Neural cell (in vitro differentiated cells): ENCODE measurements around the gene ANKMY1. TPM values are rescaled to one million over a fixed set of nuclear protein-coding genes. Genes with fewer than 3 reads are reported as not detected.

Source experiments
- H2AFZ ChIP-seq: fragments of 200-600, 300-800 bp; sonication (generic), shearing (Covaris generic); 2 replicates; pipeline ENCODE4 v1.6.0; 2014; ENCODE audit warnings: low read depth, mild to moderate bottlenecking, antibody characterized with exemption, low read length, moderate library complexity
- H3F3A ChIP-seq: fragments of 200-600 bp; shearing (Covaris generic); 2 replicates; pipeline ENCODE4 v1.6.1; 2016; ENCODE audit warnings: mild to moderate bottlenecking, moderate library complexity, mixed read lengths, antibody characterized with exemption, low read length; ENCODE audit not compliant: insufficient read depth, poor library complexity, severe bottlenecking
- H3K27ac ChIP-seq: fragments of 200-600, 300-800 bp; sonication (generic), shearing (Covaris generic); 2 replicates; pipeline ENCODE4 v1.5.1; 2014; ENCODE audit warnings: mild to moderate bottlenecking, low read length, moderate library complexity
- H3K27me3 ChIP-seq: fragments of 300-800, 200-600 bp; sonication (generic), shearing (Covaris generic); 2 replicates; pipeline ENCODE4 v1.6.0; 2014; ENCODE audit warnings: mild to moderate bottlenecking, low read depth, low read length, moderate library complexity; ENCODE audit not compliant: insufficient read depth
- H3K36me3 ChIP-seq: fragments of 300-800, 200-600 bp; sonication (generic), shearing (Covaris generic); 2 replicates; pipeline ENCODE4 v1.5.1; 2014; ENCODE audit warnings: mild to moderate bottlenecking, antibody characterized with exemption, low read length, moderate library complexity; ENCODE audit not compliant: insufficient read depth
- H3K4me2 ChIP-seq: fragments of 300-800, 200-600 bp; sonication (generic), shearing (Covaris generic); 2 replicates; pipeline ENCODE4 v1.6.0; 2014; ENCODE audit warnings: mild to moderate bottlenecking, low read length
- H3K4me3 ChIP-seq: fragments of 300-800, 200-600 bp; sonication (generic), shearing (Covaris generic); 2 replicates; pipeline ENCODE4 v1.5.1; 2014; ENCODE audit warnings: mild to moderate bottlenecking, low read length, moderate library complexity
- H3K79me2 ChIP-seq: fragments of 200-600 bp; shearing (Covaris generic); replicated peaks from 2 replicates; pipeline ENCODE4 v1.6.0; 2014; ENCODE audit warnings: mild to moderate bottlenecking, low read length, moderate library complexity; ENCODE audit not compliant: insufficient read depth
- H3K9ac ChIP-seq: fragments of 300-800, 200-600 bp; sonication (generic), shearing (Covaris generic); 2 replicates; pipeline ENCODE4 v1.6.1; 2016; ENCODE audit warnings: mild to moderate bottlenecking, low read length, mixed read lengths
- H3K9me2 ChIP-seq: fragments of 200-600 bp; shearing (Covaris generic); 2 replicates; pipeline ENCODE4 v1.6.1; 2016; ENCODE audit warnings: mild to moderate bottlenecking, low read length, mixed read lengths; ENCODE audit not compliant: insufficient read depth
- H3K9me3 ChIP-seq: fragments of 200-600, 300-800 bp; sonication (generic), shearing (Covaris generic); 2 replicates; pipeline ENCODE4 v1.6.1; 2016; ENCODE audit warnings: mild to moderate bottlenecking, mixed run types, low read length, moderate library complexity, mixed read lengths
- H4K20me1 ChIP-seq: fragments of 200-600 bp; shearing (Covaris generic); 2 replicates; pipeline ENCODE4 v1.6.1; 2016; ENCODE audit warnings: mild to moderate bottlenecking, mixed run types; ENCODE audit not compliant: insufficient read depth
- CTCF ChIP-seq: fragments of 450-650 bp; IDR thresholded peaks from 2 replicates; pipeline ENCODE4 v1.5.1; 2014; ENCODE audit warnings: antibody characterized with exemption, mild to moderate bottlenecking, moderate library complexity; ENCODE audit not compliant: poor library complexity, severe bottlenecking
- EP300 ChIP-seq: fragments of 450-650 bp; conservative IDR thresholded peaks from 2 replicates; pipeline ENCODE4 v1.6.1; 2014; ENCODE audit warnings: antibody characterized with exemption, mild to moderate bottlenecking, moderate library complexity; ENCODE audit not compliant: poor library complexity, severe bottlenecking
- EZH2 ChIP-seq: fragments of 200-600, 300-800 bp; shearing (Covaris generic), sonication (generic); IDR thresholded peaks from 2 replicates; pipeline ENCODE4 v1.6.1; 2014; ENCODE audit warnings: antibody characterized with exemption, low read length, borderline replicate concordance, mild to moderate bottlenecking; ENCODE audit not compliant: insufficient read depth, poor library complexity, severe bottlenecking
- MXI1 ChIP-seq: fragments of 450-650 bp; conservative IDR thresholded peaks from 2 replicates; pipeline ENCODE4 v1.6.1; 2014; ENCODE audit warnings: antibody characterized with exemption, mild to moderate bottlenecking; ENCODE audit not compliant: poor library complexity, severe bottlenecking
- POLR2AphosphoS5 ChIP-seq: IDR thresholded peaks from 2 replicates; pipeline ENCODE4 v1.6.1; 2012
- RAD21 ChIP-seq: fragments of 450-650 bp; conservative IDR thresholded peaks from 2 replicates; pipeline ENCODE4 v1.6.1; 2014; ENCODE audit warnings: antibody characterized with exemption, mild to moderate bottlenecking, moderate library complexity
- SMC3 ChIP-seq: fragments of 450-650 bp; conservative IDR thresholded peaks from 2 replicates; pipeline ENCODE4 v1.6.1; 2014; ENCODE audit warnings: antibody characterized with exemption, mild to moderate bottlenecking, moderate library complexity; ENCODE audit not compliant: poor library complexity
- TAF1 ChIP-seq: IDR thresholded peaks from 2 replicates; pipeline ENCODE4 v1.6.1; 2012; ENCODE audit warnings: low read depth
- polyA plus RNA-seq: library from polyadenylated mRNA; depleted of rRNA; stranded (reverse); fragments of >200 nt; gene quantifications from 2 replicates; pipeline ENCODE4 v1.2.3, GENCODE V29; 2014
- TF ChIP-seq, protein P1 (sequence below): IDR thresholded peaks from 2 replicates; pipeline ENCODE4 v1.6.1; 2012; ENCODE audit warnings: borderline replicate concordance

Gene ANKMY1
- polyA plus RNA-seq, 1 donor from 2014 or later: 6.6 TPM

GRCh38 chr2:240452462-240453256 is 105.1 kb downstream of the ANKMY1 start:
- Histone ChIP-seq H3K36me3 (no peaks in the 10 kb centered on the region), H3K9ac (peak overlapping the region; percentile 95), H3K79me2 (peaks cover 64% of the 10 kb centered on the region), H2AFZ (no peak overlapping the region), H3F3A (no peaks in the 10 kb centered on the region), H3K4me3 (peak overlapping the region; percentile 67), H3K27me3 (no peaks in the 10 kb centered on the region), H3K4me2 (peak overlapping the region; percentile 35), H3K27ac (peak overlapping the region; percentile 91), H4K20me1 (no peaks in the 10 kb centered on the region), H3K9me3 (no peaks in the 10 kb centered on the region), H3K9me2 (no peaks in the 10 kb centered on the region)
- TF ChIP-seq EP300 (no peak), POLR2AphosphoS5 (peak; percentile 86), EZH2 (no peak), SMC3 (no peak), MXI1 (peak; percentile 46), CTCF (no peak), RAD21 (no peak), TAF1 (no peak)
- TF ChIP-seq, protein P1, sequence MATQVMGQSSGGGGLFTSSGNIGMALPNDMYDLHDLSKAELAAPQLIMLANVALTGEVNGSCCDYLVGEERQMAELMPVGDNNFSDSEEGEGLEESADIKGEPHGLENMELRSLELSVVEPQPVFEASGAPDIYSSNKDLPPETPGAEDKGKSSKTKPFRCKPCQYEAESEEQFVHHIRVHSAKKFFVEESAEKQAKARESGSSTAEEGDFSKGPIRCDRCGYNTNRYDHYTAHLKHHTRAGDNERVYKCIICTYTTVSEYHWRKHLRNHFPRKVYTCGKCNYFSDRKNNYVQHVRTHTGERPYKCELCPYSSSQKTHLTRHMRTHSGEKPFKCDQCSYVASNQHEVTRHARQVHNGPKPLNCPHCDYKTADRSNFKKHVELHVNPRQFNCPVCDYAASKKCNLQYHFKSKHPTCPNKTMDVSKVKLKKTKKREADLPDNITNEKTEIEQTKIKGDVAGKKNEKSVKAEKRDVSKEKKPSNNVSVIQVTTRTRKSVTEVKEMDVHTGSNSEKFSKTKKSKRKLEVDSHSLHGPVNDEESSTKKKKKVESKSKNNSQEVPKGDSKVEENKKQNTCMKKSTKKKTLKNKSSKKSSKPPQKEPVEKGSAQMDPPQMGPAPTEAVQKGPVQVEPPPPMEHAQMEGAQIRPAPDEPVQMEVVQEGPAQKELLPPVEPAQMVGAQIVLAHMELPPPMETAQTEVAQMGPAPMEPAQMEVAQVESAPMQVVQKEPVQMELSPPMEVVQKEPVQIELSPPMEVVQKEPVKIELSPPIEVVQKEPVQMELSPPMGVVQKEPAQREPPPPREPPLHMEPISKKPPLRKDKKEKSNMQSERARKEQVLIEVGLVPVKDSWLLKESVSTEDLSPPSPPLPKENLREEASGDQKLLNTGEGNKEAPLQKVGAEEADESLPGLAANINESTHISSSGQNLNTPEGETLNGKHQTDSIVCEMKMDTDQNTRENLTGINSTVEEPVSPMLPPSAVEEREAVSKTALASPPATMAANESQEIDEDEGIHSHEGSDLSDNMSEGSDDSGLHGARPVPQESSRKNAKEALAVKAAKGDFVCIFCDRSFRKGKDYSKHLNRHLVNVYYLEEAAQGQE: no peak

GRCh38 chr2:240451791-240452461 is 105.9 kb downstream of the ANKMY1 start:
- TF ChIP-seq POLR2AphosphoS5 (no peak), EP300 (no peak), TAF1 (no peak), SMC3 (no peak), MXI1 (no peak), EZH2 (no peak), RAD21 (no peak), CTCF (no peak)
- TF ChIP-seq, protein P1: no peak
- Histone ChIP-seq H3K9me2 (no peaks in the 10 kb centered on the region), H2AFZ (no peak overlapping the region), H3K9ac (peak overlapping the region; percentile 95), H4K20me1 (no peaks in the 10 kb centered on the region), H3K27me3 (no peaks in the 10 kb centered on the region), H3K4me2 (peak overlapping the region; percentile 35), H3K4me3 (peak overlapping the region; percentile 67), H3K36me3 (no peaks in the 10 kb centered on the region), H3K27ac (peak overlapping the region; percentile 78), H3K9me3 (no peaks in the 10 kb centered on the region), H3F3A (no peaks in the 10 kb centered on the region), H3K79me2 (peaks cover 66% of the 10 kb centered on the region)
